ENCODE results near the gene PLA2G4B. TPM values are rescaled to one million over a fixed set of nuclear protein-coding genes. Genes with fewer than 3 reads are reported as not detected.

PLA2G4B gene
- total RNA-seq, 1 donor from 2014 or later, result 2.9 TPM

DNA sequence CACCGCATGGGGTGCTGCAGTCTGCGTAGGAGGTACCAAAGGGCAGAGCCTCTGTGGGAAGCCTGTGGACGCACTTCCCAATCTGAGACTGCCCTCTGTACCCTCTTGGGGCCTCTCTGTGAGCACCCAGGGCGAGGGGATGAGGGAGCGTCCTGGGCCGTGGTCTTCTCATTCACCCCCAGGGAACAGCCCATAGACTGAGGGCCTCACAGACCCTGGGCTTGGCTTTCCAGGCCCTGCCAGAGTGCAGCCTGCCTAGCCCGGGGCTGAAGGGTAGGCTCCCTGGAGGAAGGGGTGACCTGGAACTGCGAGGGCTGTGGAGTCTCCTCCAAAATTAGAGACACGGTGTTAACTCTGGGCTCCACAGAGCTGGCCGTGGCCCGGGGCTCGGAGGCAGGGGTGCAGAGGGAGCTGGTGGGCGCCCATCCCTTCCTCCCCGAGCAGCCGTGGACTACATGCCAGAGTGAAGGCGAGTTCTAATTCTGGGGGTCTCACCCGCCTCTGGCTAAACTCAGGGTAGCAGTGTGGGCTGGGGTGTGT, 55.7 kb downstream of the PLA2G4B start:
- peaks cover 23% of the 10 kb centered on the region for H3K36me3 Mint-ChIP-seq (ENCODE audit: low read depth, unreplicated experiment)
- no peak overlapping the region for H3K4me3 Mint-ChIP-seq (ENCODE audit: unreplicated experiment)
- no peak for TF ChIP-seq CTCF (IDR thresholded peaks at IDR 0.05; ENCODE audit: unreplicated experiment)
- no peak for DNase-seq (ENCODE audit: low spot score)
- H3K27me3 Mint-ChIP-seq (ENCODE audit: unreplicated experiment), result peaks cover 16% of the 10 kb centered on the region
- no peak overlapping the region for H3K27ac Mint-ChIP-seq (ENCODE audit: unreplicated experiment)
- H3K4me1 Mint-ChIP-seq (ENCODE audit: unreplicated experiment), result peaks cover 5% of the 10 kb centered on the region
- no peaks in the 10 kb centered on the region for H3K9me3 Mint-ChIP-seq (ENCODE audit: unreplicated experiment)

DNA sequence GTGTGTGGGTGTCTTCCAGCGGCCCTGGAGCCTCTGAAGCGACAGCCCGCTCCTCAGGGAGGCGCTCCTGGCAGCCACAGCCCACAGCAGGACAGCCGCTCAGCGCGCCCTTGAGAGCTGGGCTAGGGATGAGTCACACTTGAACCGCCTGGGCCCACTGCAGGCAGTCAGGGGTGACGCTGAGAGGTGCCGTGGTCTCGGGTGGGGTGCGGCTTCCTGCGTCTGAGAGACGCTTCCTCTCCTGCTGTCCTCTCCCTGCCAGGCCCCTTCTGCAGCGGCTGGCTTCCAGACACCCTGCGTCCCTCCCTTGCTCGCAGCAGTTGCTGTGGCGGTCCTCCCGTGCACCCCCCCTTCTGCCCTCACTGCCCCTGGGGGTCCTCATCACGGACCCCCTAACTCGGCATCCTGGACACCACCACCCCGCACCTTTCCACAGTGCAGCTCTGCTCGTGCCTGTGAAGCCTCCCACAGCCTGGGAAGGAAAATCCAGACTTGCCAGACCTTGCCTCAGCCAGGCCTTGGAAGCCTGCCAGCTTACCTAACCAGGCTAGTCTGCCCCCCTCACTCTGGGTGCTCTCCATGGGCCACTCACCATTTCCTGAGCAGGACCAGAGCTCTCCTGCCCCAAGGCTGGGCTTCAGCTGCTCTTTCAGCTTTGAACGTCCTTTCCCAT, 56.3 kb downstream of the PLA2G4B start:
- no peak for DNase-seq (ENCODE audit: low spot score)
- Mint-ChIP-seq H3K27ac (ENCODE audit: unreplicated experiment) (peak overlapping the region; percentile 84), H3K27me3 (ENCODE audit: unreplicated experiment) (peaks cover 14% of the 10 kb centered on the region), H3K36me3 (ENCODE audit: low read depth, unreplicated experiment) (peaks cover 26% of the 10 kb centered on the region), H3K4me1 (ENCODE audit: unreplicated experiment) (peaks cover 5% of the 10 kb centered on the region), H3K9me3 (ENCODE audit: unreplicated experiment) (no peaks in the 10 kb centered on the region), H3K4me3 (ENCODE audit: unreplicated experiment) (peak overlapping the region; percentile 74)
- no peak for TF ChIP-seq CTCF (IDR thresholded peaks at IDR 0.05; ENCODE audit: unreplicated experiment)

GRCh38 chr15:41895491-41895890, 56.8 kb downstream of the PLA2G4B start:
- Mint-ChIP-seq H3K4me3 (ENCODE audit: unreplicated experiment) (peak overlapping the region; percentile 74), H3K36me3 (ENCODE audit: low read depth, unreplicated experiment) (peaks cover 26% of the 10 kb centered on the region), H3K27ac (ENCODE audit: unreplicated experiment) (peak overlapping the region; percentile 84), H3K9me3 (ENCODE audit: unreplicated experiment) (no peaks in the 10 kb centered on the region), H3K27me3 (ENCODE audit: unreplicated experiment) (peaks cover 14% of the 10 kb centered on the region), H3K4me1 (ENCODE audit: unreplicated experiment) (peaks cover 5% of the 10 kb centered on the region)
- DNase-seq (ENCODE audit: low spot score), result no peak
- no peak for TF ChIP-seq CTCF (IDR thresholded peaks at IDR 0.05; ENCODE audit: unreplicated experiment)

GRCh38 chr15:41895957-41896356, 57.3 kb downstream of the PLA2G4B start:
- Mint-ChIP-seq H3K9me3 (ENCODE audit: unreplicated experiment) (no peaks in the 10 kb centered on the region), H3K27ac (ENCODE audit: unreplicated experiment) (no peak overlapping the region), H3K4me3 (ENCODE audit: unreplicated experiment) (no peak overlapping the region), H3K4me1 (ENCODE audit: unreplicated experiment) (peaks cover 5% of the 10 kb centered on the region), H3K27me3 (ENCODE audit: unreplicated experiment) (peaks cover 14% of the 10 kb centered on the region), H3K36me3 (ENCODE audit: low read depth, unreplicated experiment) (peaks cover 29% of the 10 kb centered on the region)
- DNase-seq (ENCODE audit: low spot score), result no peak
- TF ChIP-seq CTCF (IDR thresholded peaks at IDR 0.05; ENCODE audit: unreplicated experiment), result no peak

GRCh38 chr15:41896566-41896965, 57.9 kb downstream of the PLA2G4B start:
- Mint-ChIP-seq H3K27me3 (ENCODE audit: unreplicated experiment) (peaks cover 14% of the 10 kb centered on the region), H3K36me3 (ENCODE audit: low read depth, unreplicated experiment) (peaks cover 33% of the 10 kb centered on the region), H3K27ac (ENCODE audit: unreplicated experiment) (no peak overlapping the region), H3K4me1 (ENCODE audit: unreplicated experiment) (peaks cover 5% of the 10 kb centered on the region), H3K4me3 (ENCODE audit: unreplicated experiment) (no peak overlapping the region), H3K9me3 (ENCODE audit: unreplicated experiment) (no peaks in the 10 kb centered on the region)
- DNase-seq (ENCODE audit: low spot score), result no peak
- TF ChIP-seq CTCF (IDR thresholded peaks at IDR 0.05; ENCODE audit: unreplicated experiment), result no peak

All from endothelial cell (in vitro differentiated cells).